H9 (cell line): ENCODE measurements around the gene NT5DC4. TPM values are rescaled to one million over a fixed set of nuclear protein-coding genes. Genes with fewer than 3 reads are reported as not detected.

Experiments used
- DNase-seq: peaks from one replicate; pipeline ENCODE4 v3.0.0-alpha.2; 2017
- H2AFZ ChIP-seq: one replicate; pipeline ENCODE4 v1.6.1; 2013; ENCODE audit warnings: mild to moderate bottlenecking, low read length, control low read depth, moderate library complexity
- H2AK5ac ChIP-seq: 2 replicates; pipeline ENCODE4 v1.6.1; 2013; ENCODE audit warnings: low read length, control low read depth, mixed read lengths; ENCODE audit not compliant: insufficient read length
- H2BK120ac ChIP-seq: one replicate; pipeline ENCODE4 v1.6.1; 2013; ENCODE audit warnings: low read depth, mild to moderate bottlenecking, low read length, control low read depth, inconsistent platforms; ENCODE audit not compliant: poor library complexity, severe bottlenecking
- H2BK12ac ChIP-seq: 2 replicates; pipeline ENCODE4 v1.6.1; 2013; ENCODE audit warnings: low read length, control low read depth, mixed read lengths, low read depth; ENCODE audit not compliant: insufficient read length
- H2BK15ac ChIP-seq: 2 replicates; pipeline ENCODE4 v1.6.1; 2013; ENCODE audit warnings: low read depth, low read length, control low read depth
- H2BK20ac ChIP-seq: one replicate; pipeline ENCODE4 v1.6.1; 2013; ENCODE audit warnings: low read depth, mild to moderate bottlenecking, low read length, control low read depth, inconsistent platforms; ENCODE audit not compliant: poor library complexity, severe bottlenecking
- H2BK5ac ChIP-seq: 2 replicates; pipeline ENCODE4 v1.6.1; 2013; ENCODE audit warnings: low read length, control low read depth, mixed read lengths; ENCODE audit not compliant: insufficient read length
- H3K14ac ChIP-seq: 2 replicates; pipeline ENCODE4 v1.6.1; 2013; ENCODE audit warnings: low read length, control low read depth; ENCODE audit not compliant: insufficient read depth
- H3K18ac ChIP-seq: 2 replicates; pipeline ENCODE4 v1.6.1; 2013; ENCODE audit warnings: low read depth, mild to moderate bottlenecking, mixed read lengths, low read length, control low read depth; ENCODE audit not compliant: insufficient read length
- H3K23ac ChIP-seq: 2 replicates; pipeline ENCODE4 v1.6.1; 2013; ENCODE audit warnings: low read length, control low read depth, mixed read lengths, low read depth; ENCODE audit not compliant: insufficient read length
- H3K23me2 ChIP-seq: 2 replicates; pipeline ENCODE4 v1.6.1; 2013; ENCODE audit warnings: low read depth, mild to moderate bottlenecking, mixed read lengths, low read length, control low read depth; ENCODE audit not compliant: insufficient read length, poor library complexity, severe bottlenecking
- H3K27ac ChIP-seq: 2 replicates; pipeline ENCODE4 v1.5.1; 2013; ENCODE audit warnings: low read length, control low read depth, mixed read lengths, low read depth; ENCODE audit not compliant: insufficient read length
- H3K27me3 ChIP-seq: 2 replicates; pipeline ENCODE4 v1.6.1; 2013; ENCODE audit warnings: low read length, control low read depth, inconsistent platforms; ENCODE audit not compliant: insufficient read depth
- H3K4ac ChIP-seq: 2 replicates; pipeline ENCODE4 v1.6.1; 2013; ENCODE audit warnings: low read depth, mild to moderate bottlenecking, control low read depth, inconsistent platforms, low read length, moderate library complexity
- H3K4me1 ChIP-seq: 2 replicates; pipeline ENCODE4 v1.6.1; 2013; ENCODE audit warnings: low read length, control low read depth, inconsistent platforms; ENCODE audit not compliant: insufficient read depth
- H3K4me2 ChIP-seq: 2 replicates; pipeline ENCODE4 v1.6.1; 2013; ENCODE audit warnings: low read length, control low read depth, mixed read lengths; ENCODE audit not compliant: insufficient read length, insufficient read depth
- H3K56ac ChIP-seq: 2 replicates; pipeline ENCODE4 v1.6.1; 2013; ENCODE audit warnings: low read depth, mild to moderate bottlenecking, mixed read lengths, low read length, control low read depth; ENCODE audit not compliant: insufficient read length
- H3K79me1 ChIP-seq: 2 replicates; pipeline ENCODE4 v1.6.1; 2013; ENCODE audit warnings: low read depth, mild to moderate bottlenecking, moderate library complexity, low read length, control low read depth, inconsistent platforms; ENCODE audit not compliant: insufficient read depth, poor library complexity, severe bottlenecking
- H3K79me2 ChIP-seq: 2 replicates; pipeline ENCODE4 v1.6.1; 2013; ENCODE audit warnings: low read length, control low read depth, inconsistent platforms; ENCODE audit not compliant: insufficient read depth
- H3K9ac ChIP-seq: 2 replicates; pipeline ENCODE4 v1.6.1; 2013; ENCODE audit warnings: low read length, control low read depth, mixed read lengths; ENCODE audit not compliant: insufficient read length; ENCODE audit errors: extremely low read depth
- H3K9me3 ChIP-seq: one replicate; pipeline ENCODE4 v1.6.1; 2013; ENCODE audit warnings: low read depth, low read length, inconsistent platforms; ENCODE audit not compliant: control insufficient read depth
- H3T11ph ChIP-seq: one replicate; pipeline ENCODE4 v1.6.1; 2013; ENCODE audit warnings: mild to moderate bottlenecking, low read length, control low read depth, inconsistent platforms
- H4K20me1 ChIP-seq: one replicate; pipeline ENCODE4 v1.6.1; 2013; ENCODE audit not compliant: control insufficient read depth, insufficient read length, insufficient read depth
- H4K5ac ChIP-seq: 2 replicates; pipeline ENCODE4 v1.6.1; 2013; ENCODE audit warnings: low read depth, mild to moderate bottlenecking, mixed read lengths, low read length, control low read depth; ENCODE audit not compliant: insufficient read length
- H4K8ac ChIP-seq: replicated peaks from 2 replicates; pipeline ENCODE4 v1.6.1; 2013; ENCODE audit warnings: low read length, control low read depth, mixed read lengths, low read depth; ENCODE audit not compliant: insufficient read length
- H4K91ac ChIP-seq: 2 replicates; pipeline ENCODE4 v1.6.1; 2013; ENCODE audit warnings: low read depth, mild to moderate bottlenecking, moderate library complexity, mixed read lengths, low read length, control low read depth; ENCODE audit not compliant: insufficient read length
- H3K27ac Mint-ChIP-seq, 3 experiments: 2 replicates in 2 of 3; 3 replicates in 1 of 3; pipeline ENCODE4 v1.8.0; 2020 to 2021; ENCODE audit warnings: mixed read lengths in 3 of 3, mild to moderate bottlenecking in 1 of 3, moderate library complexity in 1 of 3
- H3K27me3 Mint-ChIP-seq: 2 replicates; pipeline ENCODE4 v1.8.0; 2021; ENCODE audit warnings: low read depth, mild to moderate bottlenecking, moderate library complexity, mixed read lengths
- H3K36me3 Mint-ChIP-seq, 3 experiments: 2 replicates in 2 of 3; 3 replicates in 1 of 3; pipeline ENCODE4 v1.8.0; 2020 to 2021; ENCODE audit warnings: low read depth in 3 of 3, mixed read lengths in 3 of 3; ENCODE audit not compliant: insufficient read depth in 1 of 3
- H3K4me1 Mint-ChIP-seq, 2 experiments: 2 replicates each; pipeline ENCODE4 v1.8.0; 2020; ENCODE audit warnings: mixed read lengths in 2 of 2
- H3K4me3 Mint-ChIP-seq, 2 experiments: 2 replicates in 1 of 2; 3 replicates in 1 of 2; pipeline ENCODE4 v1.8.0; 2020 to 2021; ENCODE audit warnings: mild to moderate bottlenecking in 2 of 2, mixed read lengths in 2 of 2, moderate library complexity in 1 of 2
- H3K9me3 Mint-ChIP-seq, 2 experiments: 2 replicates in 1 of 2; 3 replicates in 1 of 2; pipeline ENCODE4 v1.8.0; 2020; ENCODE audit warnings: mild to moderate bottlenecking in 2 of 2, mixed read lengths in 2 of 2, moderate library complexity in 1 of 2
- CTCF ChIP-seq: fragments of 200-600 bp; sonication (generic); conservative IDR thresholded peaks from 3 replicates; pipeline ENCODE4 v1.8.0; 2021; ENCODE audit warnings: antibody characterized with exemption, mild to moderate bottlenecking
- WGBS: extraction: QIAGEN DNeasy Blood & Tissue Kit; methylation state at CpG from one replicate; pipeline ENCODE4 v1.1.7; 2013; ENCODE audit warnings: missing lambda C conversion rate, low lambda C conversion rate, mixed read lengths; ENCODE audit not compliant: insufficient read length; ENCODE audit errors: extremely low coverage; 5-methylcytosine and 5-hydroxymethylcytosine counted together
- total RNA-seq: library from RNA; stranded (reverse); gene quantifications from 2 replicates; pipeline ENCODE4 v1.2.1, GENCODE V29; 2021

The NT5DC4 gene
- total RNA-seq, 1 experiment from 2014 or later = not detected

- Histone ChIP-seq H2BK12ac (no peak overlapping the region), H3K27ac (no peak overlapping the region), H3K18ac (no peak overlapping the region), H3K23ac (no peak overlapping the region), H3K79me1 (peaks cover 3% of the 10 kb centered on the region), H2AK5ac (no peak overlapping the region), H4K91ac (no peak overlapping the region), H3T11ph (no peak overlapping the region), H3K56ac (no peak overlapping the region), H2AFZ (no peak overlapping the region), H3K23me2 (no peaks in the 10 kb centered on the region), H3K4me1 (no peaks in the 10 kb centered on the region; the same call in 1 of the 2 replicates), H3K14ac (no peak overlapping the region), H3K9me3 (no peaks in the 10 kb centered on the region), H4K20me1 (no peaks in the 10 kb centered on the region), H2BK20ac (no peak overlapping the region), H2BK5ac (no peak overlapping the region), H3K4ac (no peak overlapping the region), H3K4me2 (no peak overlapping the region), H2BK120ac (no peak overlapping the region), H3K9ac (no peak overlapping the region), H4K5ac (no peak overlapping the region), H4K8ac (no peak overlapping the region), H3K79me2 (no peaks in the 10 kb centered on the region), H2BK15ac (no peak overlapping the region), H3K27me3 (no peaks in the 10 kb centered on the region)
- peak overlapping the region in 1 of 3 experiments; percentile 68; a peak in 1 of 7 replicates for H3K27ac Mint-ChIP-seq
- WGBS = no CpG with 5 or more reads among the region's 1 CpG
- no peak for DNase-seq
- no peak for TF ChIP-seq CTCF
- H3K4me3 Mint-ChIP-seq = no peak overlapping the region
- peaks cover 19 to 78% (median 75%) of the 10 kb centered on the region in 3 experiments; a peak in 6 of 7 replicates for H3K36me3 Mint-ChIP-seq
- peaks cover 2 to 6% of the 10 kb centered on the region in 2 experiments; a peak in 3 of 4 replicates for H3K4me1 Mint-ChIP-seq
- H3K27me3 Mint-ChIP-seq = no peaks in the 10 kb centered on the region
- no peaks in the 10 kb centered on the region for H3K9me3 Mint-ChIP-seq
Measured at GRCh38 chr2:112754564-112754963, 33.7 kb downstream of the NT5DC4 start.
